22Rv1 (cell line): ENCODE data around the gene SLC17A4.

Experiments
- CTCF ChIP-seq: fragments of 450-650 bp; IDR thresholded peaks from 2 replicates; pipeline ENCODE4 v1.5.1; 2017; ENCODE audit warnings: mild to moderate bottlenecking
- ZFX ChIP-seq: fragments of 450-650 bp; IDR thresholded peaks from 2 replicates; pipeline ENCODE4 v1.6.1; 2017; ENCODE audit warnings: antibody characterized with exemption, borderline replicate concordance

GRCh38 chr6:25727028-25727427, 27.5 kb upstream of the SLC17A4 start:
- TF ChIP-seq CTCF = no peak
- TF ChIP-seq ZFX = no peak
